WI38 (cell line): ENCODE data around the gene RSPH9.
"Not testable (repeated sequence)": the region's sequence is repeated elsewhere in the genome, so short reads cannot be mapped to it uniquely, and the experiment has no call there.

Experiments
- H3K4me3 ChIP-seq: 2 replicates; pipeline ENCODE4 v1.5.1; 2011; ENCODE audit warnings: low read depth, mild to moderate bottlenecking, control low read depth, low read length
- TF ChIP-seq, protein P1 (sequence below): IDR thresholded peaks from 2 replicates; pipeline ENCODE4 v1.5.1; 2012; ENCODE audit warnings: low read depth, mild to moderate bottlenecking, control low read depth, low read length

Gene RSPH9

DNA sequence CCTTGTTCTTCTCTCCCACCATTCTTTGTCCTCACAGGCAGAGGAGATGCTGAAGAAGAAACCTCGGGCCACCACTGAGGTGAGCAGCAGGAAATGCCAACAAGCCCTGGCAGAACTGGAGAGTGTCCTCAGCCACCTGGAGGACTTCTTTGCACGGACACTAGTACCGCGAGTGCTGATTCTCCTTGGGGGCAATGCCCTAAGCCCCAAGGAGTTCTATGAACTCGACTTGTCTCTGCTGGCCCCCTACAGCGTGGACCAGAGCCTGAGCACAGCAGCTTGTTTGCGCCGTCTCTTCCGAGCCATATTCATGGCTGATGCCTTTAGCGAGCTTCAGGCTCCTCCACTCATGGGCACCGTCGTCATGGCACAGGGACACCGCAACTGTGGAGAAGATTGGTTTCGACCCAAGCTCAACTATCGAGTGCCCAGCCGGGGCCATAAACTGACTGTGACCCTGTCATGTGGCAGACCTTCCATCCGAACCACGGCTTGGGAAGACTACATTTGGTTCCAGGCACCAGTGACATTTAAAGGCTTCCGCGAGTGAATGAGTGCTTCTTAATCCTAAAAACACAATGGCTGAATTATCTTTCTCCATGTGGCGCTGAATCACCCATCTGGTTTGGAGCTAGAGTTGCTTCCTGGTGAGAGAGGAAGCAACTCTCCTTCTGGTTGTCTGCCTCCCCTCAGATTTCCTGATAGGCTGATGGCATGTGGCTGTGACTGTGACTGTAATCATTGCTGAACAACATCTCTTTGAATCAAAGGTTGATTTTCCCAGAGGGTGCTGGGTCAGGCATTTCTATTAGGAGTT lies 4.6 kb upstream of the RSPH9 start:
- H3K4me3 ChIP-seq, result no peak overlapping the region
- TF ChIP-seq, protein P1, sequence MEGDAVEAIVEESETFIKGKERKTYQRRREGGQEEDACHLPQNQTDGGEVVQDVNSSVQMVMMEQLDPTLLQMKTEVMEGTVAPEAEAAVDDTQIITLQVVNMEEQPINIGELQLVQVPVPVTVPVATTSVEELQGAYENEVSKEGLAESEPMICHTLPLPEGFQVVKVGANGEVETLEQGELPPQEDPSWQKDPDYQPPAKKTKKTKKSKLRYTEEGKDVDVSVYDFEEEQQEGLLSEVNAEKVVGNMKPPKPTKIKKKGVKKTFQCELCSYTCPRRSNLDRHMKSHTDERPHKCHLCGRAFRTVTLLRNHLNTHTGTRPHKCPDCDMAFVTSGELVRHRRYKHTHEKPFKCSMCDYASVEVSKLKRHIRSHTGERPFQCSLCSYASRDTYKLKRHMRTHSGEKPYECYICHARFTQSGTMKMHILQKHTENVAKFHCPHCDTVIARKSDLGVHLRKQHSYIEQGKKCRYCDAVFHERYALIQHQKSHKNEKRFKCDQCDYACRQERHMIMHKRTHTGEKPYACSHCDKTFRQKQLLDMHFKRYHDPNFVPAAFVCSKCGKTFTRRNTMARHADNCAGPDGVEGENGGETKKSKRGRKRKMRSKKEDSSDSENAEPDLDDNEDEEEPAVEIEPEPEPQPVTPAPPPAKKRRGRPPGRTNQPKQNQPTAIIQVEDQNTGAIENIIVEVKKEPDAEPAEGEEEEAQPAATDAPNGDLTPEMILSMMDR, result no peak

DNA sequence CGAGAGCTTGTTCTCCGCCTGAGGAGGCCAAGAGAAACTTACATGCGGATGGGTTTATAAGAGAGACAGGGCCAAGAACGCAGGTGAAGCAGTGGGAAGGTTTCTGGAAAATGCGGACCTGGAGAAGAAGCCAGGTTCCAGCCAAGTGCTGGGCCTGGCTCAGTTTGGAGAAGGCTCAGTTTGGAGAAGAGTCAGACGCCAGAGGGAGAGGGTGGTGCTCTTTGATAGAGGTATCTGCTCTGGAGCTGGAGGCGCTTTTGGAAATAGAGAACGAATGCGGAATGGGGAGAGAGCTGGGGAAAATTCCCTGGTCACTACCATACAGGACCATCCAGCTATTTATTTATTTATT lies 753 bp downstream of the RSPH9 start:
- TF ChIP-seq, protein P1, result no peak
- peak overlapping the region; percentile 23; the same call in 1 of the 2 replicates for H3K4me3 ChIP-seq

DNA sequence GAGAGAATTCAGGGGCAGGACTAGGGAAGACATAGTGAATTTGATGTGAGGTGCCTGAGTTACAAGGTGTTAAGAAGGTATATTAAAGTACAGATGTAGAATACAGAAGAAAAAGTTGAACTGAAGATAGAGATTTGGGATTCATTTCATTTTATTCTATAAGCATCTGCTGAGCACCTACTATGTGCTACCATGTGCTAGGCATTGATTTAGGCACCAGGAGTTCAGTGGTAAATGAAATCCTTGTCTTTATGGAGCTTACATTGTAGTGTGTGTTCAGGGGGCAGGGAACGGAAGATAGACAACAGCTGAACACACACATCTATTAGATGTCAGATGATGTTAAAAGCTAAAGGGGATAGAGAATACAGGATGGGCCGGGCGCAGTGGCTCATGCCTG lies 2.8 kb downstream of the RSPH9 start:
- TF ChIP-seq, protein P1, result no peak

DNA sequence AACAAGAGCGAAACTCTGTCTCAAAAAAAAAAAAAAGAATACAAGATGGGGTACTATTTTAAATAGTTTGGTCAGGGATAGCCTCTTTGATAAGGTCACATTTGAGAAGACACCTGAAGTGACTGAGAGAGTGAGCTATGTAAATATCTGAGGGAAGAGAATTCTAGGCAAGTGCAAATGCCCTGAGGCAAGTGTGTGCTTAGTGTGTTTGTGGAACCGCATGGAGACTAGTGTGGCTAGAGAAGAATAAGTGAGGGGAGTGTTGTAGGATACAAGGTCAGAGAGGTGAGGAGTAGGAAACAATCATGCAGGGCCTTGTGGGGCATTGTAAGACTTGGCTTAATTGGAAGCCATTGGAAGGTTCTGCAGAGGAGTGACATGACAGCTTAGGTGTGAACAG lies 3.4 kb downstream of the RSPH9 start:
- no peak overlapping the region for H3K4me3 ChIP-seq
- TF ChIP-seq, protein P1, result no peak

More for the DNA sequence above, 2.8 kb downstream of the RSPH9 start:
- no peak overlapping the region for H3K4me3 ChIP-seq

DNA sequence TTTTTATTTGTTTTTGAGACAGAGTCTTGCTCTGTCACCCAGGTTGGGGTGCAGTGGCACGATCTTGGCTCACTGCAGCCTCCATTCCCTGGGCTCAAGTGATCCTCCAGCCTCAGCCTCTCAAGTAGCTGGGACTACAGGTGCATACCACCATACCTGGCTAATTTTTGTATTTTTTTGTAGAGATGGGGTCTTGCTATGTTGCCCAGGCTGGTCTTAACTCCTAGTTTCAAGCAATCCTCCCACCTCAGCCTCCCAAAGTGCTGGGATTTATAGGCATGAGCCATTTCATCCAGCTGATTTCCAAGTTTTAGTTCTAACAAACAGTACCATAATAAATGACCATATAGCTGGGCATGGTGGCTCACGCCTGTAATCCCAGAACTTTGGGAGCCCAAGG lies 8.0 kb downstream of the RSPH9 start:
- not testable (repeated sequence) for H3K4me3 ChIP-seq

DNA sequence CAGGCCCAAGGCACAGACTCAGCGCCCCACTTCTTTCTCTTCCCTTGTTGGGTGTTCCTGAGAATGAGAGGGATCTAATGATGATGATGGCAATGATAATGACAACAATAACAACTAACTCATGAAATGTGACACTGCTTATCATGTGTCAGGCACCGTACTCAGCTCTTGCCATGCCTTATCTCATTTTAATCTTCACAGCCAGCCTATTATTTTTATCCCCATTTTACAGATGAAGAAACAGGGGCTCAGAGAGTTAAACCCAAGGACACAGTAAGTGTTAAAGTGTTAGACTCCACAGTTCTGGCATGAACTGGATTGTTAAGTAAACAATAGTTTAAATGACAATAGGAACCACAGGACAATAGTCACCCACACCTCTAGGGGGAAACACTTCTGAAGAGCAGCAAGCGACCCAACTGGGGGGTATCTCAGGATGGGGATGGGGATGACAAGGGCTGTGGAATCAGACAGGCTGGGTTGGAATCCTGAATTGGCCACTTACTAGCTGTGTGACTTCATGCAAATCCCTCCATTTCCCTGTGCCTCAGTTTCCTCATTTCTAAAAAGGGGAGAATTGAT lies 12.5 kb downstream of the RSPH9 start:
- TF ChIP-seq, protein P1, result no peak
- H3K4me3 ChIP-seq, result no peak overlapping the region

DNA sequence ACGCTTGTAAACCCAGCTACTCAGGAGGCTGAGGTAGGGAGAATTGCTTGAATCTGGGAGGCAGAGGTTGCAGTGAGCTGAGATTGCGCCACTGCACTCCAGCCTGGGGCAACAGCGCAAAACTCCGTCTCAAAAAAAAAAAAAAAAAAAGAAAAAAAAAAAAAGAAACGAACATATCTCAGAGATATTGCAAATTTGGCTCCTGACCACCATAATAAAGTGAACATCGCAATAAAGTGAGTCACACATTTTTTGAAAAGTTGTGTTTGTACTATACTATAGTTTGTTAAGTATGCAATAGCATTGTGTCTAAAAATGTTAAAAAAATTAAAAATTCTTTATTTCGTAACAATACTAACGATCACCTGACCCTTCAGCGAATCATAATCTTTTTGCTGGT lies 13.3 kb downstream of the RSPH9 start:
- TF ChIP-seq, protein P1, result no peak
- no peak overlapping the region for H3K4me3 ChIP-seq

DNA sequence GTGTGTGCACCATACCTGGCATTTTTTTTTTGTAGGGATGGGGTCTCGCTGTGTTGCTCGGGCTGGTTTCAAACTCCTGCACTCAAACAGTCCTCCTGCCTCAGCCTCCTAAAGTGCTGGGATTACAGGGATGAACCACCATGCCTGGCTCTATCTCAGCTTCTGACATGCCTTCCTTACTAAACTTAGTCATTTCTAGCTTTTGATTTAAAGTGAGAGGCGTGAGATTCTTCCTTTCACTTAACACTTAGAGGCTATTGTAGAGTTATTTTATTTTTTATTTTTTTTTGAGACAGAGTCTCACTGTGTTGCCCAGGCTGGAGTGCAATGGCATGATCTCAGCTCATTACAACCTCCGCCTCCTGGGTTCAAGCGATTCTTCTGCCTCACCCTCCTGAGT lies 18.1 kb downstream of the RSPH9 start:
- H3K4me3 ChIP-seq, result not testable (repeated sequence)
